GM18507 (cell line): ENCODE results near the gene CHIC2.
"Not testable (repeated sequence)": the region's sequence is repeated elsewhere in the genome, so short reads cannot be mapped to it uniquely, and the experiment has no call there.

Experiments
- DNase-seq: peaks from one replicate; pipeline ENCODE4 v3.0.0; 2011; ENCODE audit warnings: low read depth; ENCODE audit not compliant: insufficient read length; ENCODE audit errors: extremely low spot score
- FAIRE-seq: peaks from 2 replicates; lab custom pipeline; 2011; peaks lifted over from hg19 to GRCh38; lab: Jason Lieb, UNC

CHIC2 gene

DNA sequence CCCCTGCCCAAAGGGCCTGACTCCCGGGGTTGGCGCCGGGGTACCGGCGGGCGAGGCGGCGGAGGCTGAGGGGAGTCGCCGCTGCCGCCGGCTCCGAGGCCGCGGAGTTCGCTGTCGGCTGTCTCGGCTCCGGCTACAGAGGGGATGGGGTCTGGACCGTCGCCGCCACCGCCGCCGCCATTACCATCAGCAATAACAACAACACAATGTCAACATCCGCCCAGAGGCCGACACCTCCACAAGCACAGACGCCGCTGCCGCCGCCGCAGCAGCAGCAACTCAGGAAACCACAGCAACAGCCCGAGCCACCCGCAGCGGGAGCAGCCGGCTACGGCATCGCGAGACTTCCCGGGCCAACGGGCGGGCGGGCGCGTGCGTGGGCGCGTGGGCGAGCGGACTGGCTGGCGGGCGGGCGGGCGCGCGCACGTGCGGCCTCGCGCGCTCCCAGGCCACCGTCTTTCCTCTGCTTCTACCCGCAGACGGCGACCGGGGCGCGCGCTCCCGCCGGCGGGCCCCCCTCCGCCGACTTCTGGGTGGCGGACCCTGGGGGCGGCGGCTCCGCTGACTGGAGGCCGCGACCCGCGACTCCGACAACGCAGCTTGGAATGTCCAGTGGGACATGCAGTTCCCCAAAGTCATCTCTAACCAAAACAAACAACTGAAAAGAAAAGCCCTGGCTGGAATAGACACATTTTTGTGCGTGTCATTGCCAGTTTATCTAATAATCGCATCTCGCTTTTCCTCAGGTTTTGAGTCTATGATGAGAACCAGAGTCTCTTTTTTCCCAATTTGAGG is at the start of gene CHIC2:
Gene CHIC2 (minus strand): TSS at position 289 of the 795 bp plus-strand sequence. CDS start 305 bp downstream, outside the sequence.
- DNase-seq (peak; percentile 86), FAIRE-seq (peak; percentile 94)

DNA sequence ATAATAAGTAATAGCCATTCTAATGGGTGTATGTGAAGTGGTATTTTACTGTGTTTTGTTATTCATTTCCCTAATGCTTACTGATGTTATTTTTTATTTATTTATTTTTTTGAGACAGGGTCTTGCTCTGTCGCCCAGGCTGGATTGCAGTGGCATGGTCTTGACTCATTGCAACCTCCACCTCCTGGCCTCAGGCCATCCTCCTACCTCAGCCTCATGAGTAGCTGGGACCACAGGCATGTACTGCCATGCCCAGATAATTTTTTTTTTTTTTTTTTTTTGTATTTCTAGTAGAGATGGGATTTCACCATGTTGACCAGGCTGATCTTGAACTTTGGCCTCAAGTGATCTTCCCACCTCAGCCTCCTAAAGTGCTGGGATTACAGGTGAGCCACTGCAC is 48.8 kb upstream of the CHIC2 start:
- not testable (repeated sequence) for FAIRE-seq, DNase-seq

DNA sequence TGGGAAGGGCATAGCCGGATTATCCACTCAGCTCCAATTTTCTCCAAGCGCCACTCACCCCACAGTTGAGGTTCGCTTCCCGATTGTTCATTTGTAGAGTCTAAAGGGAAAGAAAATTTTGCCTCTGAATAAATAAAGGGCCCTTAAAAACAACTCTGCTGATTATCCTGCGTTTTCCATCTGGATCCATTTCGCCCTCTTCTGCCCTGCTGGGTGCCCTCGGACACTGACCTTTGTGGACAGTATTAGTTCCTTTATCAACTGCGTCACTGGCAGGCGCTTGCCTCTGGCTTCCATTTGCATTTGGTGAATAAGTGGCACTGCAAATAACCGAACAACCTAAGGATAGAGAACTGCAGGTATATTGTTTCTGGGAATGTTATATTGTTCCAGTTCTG is 45.6 kb upstream of the CHIC2 start:
- no peak for DNase-seq

DNA sequence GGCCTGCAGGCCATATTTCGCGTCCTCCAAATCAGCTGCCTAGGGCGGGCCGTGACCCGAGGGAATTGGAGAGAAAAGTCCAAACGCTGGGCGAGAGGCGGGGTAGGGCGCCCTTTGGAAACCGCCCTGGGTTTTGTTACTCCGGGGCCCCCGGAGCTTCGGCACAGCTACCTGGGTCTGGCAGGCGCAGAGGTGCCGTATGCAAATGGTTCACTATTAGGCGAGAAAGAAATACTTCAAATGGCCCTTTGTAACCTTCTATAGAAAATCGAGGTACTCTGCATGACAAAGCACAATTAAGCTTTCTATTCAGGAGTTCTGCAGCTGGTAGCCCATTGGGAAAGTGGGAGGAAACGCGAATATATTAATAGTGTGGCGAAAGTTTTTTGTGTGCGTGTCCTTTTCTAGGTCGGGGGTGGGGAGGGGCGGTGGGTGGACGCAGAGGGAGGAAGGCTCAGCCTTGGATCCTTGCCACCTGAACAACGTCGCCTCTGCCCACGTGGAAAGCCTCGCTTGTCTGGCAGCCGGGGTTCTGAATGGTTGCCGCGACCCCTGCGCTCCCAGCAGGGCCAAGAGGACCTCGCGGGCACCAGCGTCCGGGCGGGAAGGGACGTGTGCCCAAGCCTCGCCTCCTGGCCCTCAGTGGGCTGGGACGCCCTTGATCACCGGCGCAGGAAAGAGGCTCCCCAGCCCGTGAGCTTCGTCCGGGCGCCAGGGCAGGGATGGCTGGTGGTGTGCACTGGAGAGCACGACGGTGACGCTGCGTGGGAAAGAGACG is 45.0 kb upstream of the CHIC2 start:
- DNase-seq (no peak), FAIRE-seq (no peak)

More for the DNA sequence above, 45.6 kb upstream of the CHIC2 start:
- no peak for FAIRE-seq

DNA sequence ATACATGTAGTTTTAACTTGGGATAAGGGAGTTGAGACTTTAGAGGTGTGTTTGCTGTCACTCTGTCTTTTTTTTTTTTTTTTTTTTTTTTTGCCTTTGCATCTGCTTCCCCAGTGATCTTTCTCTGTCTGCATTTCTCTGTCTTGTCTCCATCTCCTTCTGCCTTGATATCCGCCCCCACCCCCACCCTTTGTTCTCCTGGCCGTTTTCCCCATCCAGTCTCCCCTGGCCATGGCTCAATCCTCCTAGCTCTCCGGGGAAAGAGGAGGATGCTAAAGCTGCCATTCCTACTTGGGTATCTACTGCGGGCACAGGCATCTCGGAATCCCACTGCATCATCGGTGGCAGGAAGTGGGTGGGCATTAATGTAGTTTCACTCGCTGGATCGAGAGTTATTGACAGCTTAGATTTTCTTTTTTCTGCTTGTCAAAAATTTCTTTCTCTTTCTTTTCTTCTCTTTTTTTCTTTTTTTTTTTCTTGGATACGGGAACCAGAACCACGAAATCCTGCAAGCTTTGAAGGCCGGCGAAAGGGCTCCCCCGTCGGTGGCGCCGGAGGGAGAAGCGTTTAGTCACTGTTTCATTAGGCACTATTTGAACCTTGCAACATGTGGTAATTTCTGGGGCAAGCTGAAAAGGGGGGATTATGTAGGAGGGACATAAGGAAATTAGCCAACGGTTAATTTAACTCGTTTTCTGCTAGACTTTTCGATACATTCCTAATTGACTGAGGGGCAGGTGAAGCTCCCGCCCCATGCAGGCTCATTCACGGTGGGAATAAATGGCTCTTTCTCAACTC is 43.7 kb upstream of the CHIC2 start:
- DNase-seq (no peak), FAIRE-seq (no peak)

DNA sequence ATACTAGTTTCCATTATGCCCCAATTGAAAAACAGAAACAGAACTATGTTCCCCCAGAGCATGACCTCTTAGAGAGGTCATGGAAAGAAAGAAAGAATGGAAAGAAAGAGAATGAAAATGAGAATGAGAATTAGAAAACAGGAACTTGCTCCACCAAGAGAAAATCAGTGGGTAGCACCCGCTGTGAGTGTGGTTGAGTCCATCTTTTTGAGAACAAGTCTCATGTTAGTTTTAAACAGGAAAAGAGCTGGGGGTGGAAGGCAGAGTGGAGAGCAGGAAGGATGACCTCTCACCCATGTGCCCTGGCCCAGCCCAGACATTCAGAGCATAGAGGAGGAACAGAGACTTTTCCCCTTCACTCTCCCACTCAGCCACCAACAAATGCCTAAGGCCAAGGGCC is 40.5 kb upstream of the CHIC2 start:
- DNase-seq (no peak), FAIRE-seq (peak; percentile 36)

DNA sequence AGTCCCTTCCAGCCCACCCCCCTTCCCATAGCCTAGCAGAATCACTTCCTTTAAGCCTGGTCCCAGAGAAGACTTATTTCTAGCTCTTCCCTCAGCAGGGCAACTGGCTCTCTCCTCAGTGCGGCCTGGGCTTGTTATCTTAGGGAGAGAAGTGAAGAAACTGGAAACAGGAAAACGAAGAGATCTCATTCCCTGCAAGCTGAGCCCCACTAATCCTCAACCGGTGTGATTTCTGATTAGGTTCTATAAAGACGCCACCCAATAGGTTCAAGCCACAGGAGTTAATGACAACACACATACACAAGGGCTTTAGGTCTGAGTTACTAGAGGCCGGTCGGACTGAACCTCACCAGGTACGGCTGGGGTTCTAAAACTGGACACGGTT is 38.8 kb upstream of the CHIC2 start:
- DNase-seq (no peak), FAIRE-seq (no peak)

DNA sequence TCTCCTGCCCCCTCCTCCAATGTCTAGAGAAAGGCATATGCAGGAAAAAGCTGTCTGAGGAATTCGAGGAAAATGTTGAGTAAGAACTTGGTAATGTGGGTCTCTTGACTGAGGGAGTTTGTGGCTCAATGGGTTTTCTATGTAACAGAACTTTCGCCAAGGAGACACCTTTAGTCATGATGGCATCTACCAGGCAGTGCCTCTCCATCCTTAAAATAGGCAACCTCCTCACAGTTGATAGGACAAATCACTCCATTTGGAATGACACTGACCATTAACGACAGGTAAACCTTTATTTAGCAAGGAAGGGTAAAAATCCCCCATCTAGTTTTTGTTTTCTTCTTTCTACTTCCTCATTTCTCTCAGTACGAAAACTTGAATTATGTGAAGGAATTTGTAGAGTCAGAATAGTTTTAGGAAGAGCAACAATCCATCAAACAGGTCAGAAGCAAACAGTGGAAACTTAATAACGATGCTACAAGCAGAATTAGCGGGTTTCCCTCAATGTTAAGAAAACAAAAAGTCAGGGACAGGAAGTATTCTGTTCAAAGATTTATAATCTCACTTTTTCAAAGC is 38.2 kb upstream of the CHIC2 start:
- DNase-seq (no peak), FAIRE-seq (no peak)

DNA sequence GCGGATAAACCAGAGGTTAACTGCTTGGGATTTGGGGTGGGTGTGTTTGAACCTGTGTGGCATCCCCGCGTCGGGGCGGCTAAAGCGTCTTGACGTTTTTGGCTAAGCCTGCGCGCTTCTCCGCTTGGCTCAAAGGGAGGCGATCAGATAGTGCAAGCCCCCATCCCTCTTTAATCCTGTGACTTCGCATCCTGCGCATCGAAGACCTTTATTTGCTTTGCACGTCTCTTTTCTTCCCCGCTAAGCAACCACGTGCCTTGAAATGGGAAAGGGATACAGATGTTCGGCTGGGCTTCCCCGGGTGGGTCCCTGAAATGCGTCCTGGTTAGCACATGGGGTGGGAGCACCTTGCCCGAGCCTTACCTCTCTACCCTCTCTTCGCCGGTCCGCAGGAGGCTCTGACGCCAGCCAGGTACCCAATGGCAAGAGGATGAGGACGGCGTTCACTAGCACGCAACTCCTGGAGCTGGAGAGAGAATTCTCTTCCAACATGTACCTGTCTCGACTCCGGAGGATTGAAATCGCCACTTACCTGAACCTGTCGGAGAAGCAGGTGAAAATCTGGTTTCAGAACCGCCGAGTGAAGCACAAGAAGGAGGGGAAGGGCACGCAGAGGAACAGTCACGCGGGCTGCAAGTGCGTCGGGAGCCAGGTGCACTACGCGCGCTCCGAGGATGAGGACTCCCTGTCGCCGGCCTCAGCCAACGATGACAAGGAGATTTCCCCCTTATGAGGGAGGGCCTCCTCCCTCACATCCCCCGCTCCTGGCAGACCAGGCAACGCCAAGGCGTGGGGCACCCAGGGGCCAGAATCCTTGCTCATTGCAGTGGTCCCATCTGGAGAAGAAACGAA is 37.0 kb upstream of the CHIC2 start:
- DNase-seq (no peak), FAIRE-seq (no peak)

DNA sequence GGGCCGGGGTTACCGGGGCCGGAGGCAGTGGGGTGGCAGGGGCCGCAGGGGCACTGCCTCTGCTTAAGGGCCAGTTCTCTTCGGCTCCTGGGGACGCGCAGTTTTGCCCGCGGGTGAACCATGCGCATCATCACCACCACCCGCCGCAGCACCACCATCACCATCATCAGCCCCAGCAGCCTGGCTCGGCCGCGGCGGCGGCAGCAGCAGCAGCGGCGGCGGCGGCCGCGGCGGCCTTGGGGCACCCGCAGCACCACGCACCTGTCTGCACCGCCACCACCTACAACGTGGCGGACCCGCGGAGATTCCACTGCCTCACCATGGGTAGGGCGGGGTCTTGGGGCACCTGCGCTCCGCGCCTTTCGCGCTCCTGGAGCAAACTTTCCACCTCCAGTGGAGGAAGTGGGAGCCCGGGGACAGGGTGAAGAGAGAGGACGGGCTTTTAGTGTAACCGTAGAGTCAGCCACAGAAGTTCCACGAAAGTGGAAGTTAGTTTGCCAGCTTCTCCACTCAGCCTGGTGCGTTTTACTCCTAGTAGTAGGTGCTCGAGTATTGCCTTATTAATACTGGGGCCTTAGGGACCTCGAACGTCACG is 36.3 kb upstream of the CHIC2 start:
- FAIRE-seq (no peak), DNase-seq (no peak)

DNA sequence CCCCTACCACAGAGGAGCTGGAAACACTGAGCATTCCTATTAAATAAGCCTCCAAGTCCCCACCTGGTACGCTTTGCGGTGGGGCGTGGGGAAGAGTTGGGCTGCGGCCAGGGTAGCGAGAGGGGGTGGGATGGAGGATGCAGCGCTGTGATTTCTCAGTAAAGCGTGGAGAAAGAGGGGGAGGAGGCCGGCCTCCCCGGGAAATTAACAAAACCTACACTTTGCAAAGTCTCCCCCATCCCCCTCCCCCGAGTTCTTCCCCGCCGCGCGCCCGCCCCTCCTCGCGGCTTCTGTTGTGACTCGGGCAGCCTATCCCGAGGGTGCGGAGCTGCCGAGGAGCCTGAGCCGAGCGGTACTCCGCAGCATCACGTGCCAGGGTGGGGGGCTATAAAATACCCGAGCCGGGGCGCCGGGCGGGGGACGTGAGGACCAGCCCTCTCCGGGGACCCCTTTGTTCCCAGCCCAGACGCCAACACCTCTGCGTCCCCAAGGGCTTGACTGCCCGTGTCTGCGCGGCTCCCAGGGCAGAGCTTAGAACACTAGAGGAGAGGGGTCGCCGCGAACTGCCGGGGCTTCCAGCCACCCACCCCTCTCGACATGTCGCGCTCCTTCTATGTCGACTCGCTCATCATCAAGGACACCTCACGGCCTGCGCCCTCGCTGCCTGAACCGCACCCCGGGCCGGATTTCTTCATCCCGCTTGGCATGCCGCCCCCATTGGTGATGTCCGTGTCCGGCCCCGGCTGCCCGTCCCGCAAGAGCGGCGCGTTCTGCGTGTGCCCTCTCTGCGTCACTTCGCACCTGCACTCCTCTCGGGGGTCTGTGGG is 35.6 kb upstream of the CHIC2 start, which contains the start of gene GSX2:
Gene GSX2 (plus strand): TSS at position 416 of the 827 bp plus-strand sequence. CDS start 182 bp downstream, at position 598.
- FAIRE-seq: no peak
- no peak for DNase-seq

DNA sequence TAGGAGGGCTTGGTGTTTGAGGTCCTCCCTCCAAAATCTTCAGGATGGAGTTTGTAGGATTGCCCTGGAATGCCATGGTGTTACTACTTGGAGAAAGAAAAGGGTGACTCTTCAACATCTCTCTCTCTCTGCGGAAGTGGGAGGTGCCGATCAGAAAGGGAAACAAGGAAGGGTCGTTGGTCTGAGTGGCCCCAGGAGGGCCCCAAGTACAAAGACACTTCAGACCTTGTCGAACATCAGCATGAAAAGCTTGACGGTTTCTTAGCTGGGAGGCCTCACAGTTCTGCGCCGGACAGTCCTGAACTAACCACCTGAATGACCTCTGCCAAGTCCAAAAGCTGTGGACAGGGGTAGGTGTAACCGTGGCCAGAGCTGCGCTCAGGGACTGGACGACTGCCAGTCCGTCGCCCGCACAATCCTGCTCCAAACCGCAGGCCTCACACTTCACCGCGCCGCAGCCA is 34.9 kb upstream of the CHIC2 start:
- peak; percentile 15 for FAIRE-seq

DNA sequence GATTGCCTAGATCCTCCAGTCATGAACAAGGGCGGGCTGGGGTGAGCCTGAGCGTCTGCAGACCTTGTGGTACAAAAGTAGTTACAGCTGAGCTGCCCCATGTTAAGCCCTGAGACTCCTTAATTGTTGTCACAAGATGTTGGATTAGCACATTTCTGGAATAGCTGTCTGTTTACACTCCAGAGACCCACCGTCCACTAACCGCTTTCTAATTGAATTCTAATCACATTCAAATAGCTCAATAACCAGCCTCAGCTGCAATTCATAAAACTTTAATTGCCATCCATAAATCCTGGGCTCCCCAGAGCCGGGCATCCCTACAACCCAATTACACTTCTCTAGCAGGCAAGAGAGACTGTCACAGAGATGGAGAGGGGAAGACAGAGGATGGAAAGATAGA is 34.0 kb upstream of the CHIC2 start:
- FAIRE-seq: no peak
- no peak for DNase-seq

More for the DNA sequence above, 34.9 kb upstream of the CHIC2 start:
- DNase-seq: no peak

DNA sequence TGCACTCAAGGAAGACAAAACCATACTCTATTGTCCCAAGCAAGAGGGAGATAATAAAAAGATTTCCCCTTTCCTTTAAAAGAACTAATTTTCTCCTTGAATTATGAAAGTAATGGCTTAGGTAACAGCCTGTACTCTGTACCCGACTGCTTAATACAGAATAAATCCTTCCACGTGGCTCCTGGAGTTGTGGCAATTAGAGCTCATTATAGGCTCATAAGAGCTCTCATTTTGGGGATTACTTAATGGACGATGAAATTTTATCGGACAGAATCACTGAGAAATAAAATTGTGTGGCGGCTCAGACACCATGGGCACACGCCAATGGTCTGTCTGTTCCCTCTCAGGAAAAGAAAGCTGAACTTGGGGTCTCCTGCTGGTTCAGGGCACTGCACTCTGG is 32.7 kb upstream of the CHIC2 start:
- FAIRE-seq (no peak), DNase-seq (no peak)

DNA sequence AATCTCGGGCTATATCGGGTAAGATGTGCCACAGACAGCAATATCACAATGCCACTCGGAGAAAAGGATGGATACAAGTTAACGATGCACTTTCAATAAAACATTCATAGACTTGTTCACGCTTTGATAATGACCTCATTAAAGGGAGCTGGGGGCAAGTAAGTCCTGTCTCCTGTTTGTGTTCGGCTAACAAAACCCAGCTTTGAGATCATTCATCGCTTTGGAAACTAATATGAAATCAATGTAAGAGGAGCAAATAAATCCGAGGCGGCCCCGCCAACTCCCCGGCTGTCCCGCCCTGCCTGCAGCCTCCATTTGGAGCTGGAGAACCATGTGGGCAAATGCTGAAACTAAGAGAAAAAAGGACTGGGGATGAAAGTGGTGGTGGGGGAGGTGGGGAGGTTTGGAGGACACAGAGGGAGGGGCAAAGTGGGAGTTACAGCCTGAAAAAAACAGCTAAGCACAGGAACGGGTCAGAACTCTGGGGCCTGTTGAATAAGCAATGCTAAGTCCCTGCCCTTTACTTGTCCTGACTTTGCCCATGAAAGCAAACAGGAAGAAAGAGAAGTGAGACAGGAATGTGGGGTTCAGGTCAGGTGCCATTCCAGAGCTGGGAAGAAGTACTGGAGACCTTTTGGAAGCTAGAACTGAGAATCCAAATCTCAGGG is 32.0 kb upstream of the CHIC2 start:
- no peak for DNase-seq
- FAIRE-seq: no peak

DNA sequence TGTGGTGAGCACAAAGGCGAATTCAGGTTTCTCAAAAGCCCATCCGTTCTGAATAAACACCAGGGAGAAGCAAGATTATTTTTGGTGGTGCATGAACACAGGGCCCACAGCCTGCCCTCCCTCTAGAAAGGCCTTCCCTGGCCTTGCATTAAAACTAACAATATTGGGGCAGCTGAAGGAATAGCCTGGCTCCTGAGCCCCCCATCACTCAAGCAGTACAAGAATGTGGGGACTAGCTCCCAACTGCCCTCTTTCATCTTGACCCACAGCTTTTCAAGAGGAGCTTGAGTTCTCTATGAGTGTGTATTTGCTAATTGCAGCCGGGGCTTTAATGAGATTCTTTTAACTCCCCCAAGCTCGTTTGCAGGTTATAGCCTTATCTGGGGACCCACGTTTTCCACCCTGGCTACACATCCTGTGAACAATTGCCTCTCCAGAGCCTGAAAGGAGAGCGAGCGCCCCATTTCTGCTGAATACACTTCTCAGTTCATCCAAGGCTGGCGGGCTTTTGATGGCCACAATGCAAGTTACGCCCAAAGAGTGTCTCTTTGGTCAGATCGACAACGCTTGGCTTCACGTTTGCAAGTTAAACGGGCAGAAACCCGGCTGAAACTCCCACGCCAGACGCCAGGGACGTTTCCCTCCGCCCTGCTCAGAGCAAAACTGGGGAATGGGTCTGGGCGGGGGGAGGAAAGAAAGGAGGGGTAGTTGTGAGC is 30.9 kb upstream of the CHIC2 start:
- DNase-seq (no peak), FAIRE-seq (no peak)
